ENCODE results near the gene PAPLN.

PAPLN gene

DNA sequence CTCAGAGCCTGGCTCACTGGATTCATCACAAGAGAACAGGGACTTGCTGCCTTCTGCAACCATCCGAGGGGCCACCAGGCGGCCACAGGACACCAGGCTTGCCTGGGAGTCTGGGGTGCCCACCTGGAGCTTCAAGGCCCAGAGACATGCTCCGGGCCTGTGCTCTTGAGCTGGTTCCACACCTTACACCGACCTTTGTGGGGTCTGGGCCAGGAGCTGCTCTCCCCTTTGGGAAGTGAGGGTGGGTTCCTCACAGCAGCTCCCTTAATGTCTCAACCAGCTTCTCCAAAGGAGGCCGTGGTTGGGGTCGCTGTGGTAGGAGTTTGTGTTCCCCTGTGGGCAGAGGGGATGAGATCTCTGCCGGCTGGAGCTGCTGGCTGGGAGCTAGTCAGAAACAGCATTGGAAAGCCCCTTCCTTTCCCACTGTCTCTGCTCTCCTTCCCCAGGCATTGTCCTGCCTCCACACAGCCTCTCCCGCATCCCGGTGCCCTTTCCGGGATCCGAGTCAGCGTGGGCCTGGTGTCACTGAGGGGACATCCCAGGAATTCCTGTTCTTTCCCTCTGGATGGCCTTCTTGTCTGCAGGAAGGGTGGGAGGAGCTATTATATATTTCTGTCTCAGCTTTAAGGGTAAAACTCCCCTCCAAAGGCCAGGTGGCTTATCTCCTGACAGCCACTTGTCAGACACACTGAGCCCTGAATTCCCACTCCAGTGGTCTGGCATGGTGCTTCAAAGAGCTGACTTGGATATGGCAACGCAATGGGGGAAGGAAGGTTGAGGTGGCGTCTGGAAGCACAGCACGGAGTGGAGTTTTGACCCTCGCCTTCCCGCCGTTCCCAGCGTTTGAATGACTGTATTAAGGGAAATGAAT lies 5.1 kb upstream of the PAPLN start:
- H3K9me3 ChIP-seq (ENCODE audit: insufficient read depth, low read length) = no peaks in the 10 kb centered on the region
- H3K9ac ChIP-seq (ENCODE audit: low read length) = no peak overlapping the region
- no peak for TF ChIP-seq EZH2phosphoT487 (IDR thresholded peaks at IDR 0.05; ENCODE audit: low read depth)
- TF ChIP-seq, protein P1, sequence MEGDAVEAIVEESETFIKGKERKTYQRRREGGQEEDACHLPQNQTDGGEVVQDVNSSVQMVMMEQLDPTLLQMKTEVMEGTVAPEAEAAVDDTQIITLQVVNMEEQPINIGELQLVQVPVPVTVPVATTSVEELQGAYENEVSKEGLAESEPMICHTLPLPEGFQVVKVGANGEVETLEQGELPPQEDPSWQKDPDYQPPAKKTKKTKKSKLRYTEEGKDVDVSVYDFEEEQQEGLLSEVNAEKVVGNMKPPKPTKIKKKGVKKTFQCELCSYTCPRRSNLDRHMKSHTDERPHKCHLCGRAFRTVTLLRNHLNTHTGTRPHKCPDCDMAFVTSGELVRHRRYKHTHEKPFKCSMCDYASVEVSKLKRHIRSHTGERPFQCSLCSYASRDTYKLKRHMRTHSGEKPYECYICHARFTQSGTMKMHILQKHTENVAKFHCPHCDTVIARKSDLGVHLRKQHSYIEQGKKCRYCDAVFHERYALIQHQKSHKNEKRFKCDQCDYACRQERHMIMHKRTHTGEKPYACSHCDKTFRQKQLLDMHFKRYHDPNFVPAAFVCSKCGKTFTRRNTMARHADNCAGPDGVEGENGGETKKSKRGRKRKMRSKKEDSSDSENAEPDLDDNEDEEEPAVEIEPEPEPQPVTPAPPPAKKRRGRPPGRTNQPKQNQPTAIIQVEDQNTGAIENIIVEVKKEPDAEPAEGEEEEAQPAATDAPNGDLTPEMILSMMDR (IDR thresholded peaks at IDR 0.05; ENCODE audit: low read depth, low read length) = peak; percentile 54
- peaks cover 41% of the 10 kb centered on the region for H3K27me3 ChIP-seq (ENCODE audit: low read depth, low read length)
- H3K4me2 ChIP-seq (ENCODE audit: low read length) = no peak overlapping the region
- no peak overlapping the region for H3K27ac ChIP-seq (ENCODE audit: low read length)
- no peaks in the 10 kb centered on the region for H4K20me1 ChIP-seq (ENCODE audit: insufficient read depth, low read length)
- no peak overlapping the region for H2AFZ ChIP-seq (ENCODE audit: low read depth, low read length)
- H3K4me3 ChIP-seq (ENCODE audit: low read length) = no peak overlapping the region
- no peaks in the 10 kb centered on the region for H3K79me2 ChIP-seq (ENCODE audit: low read length)
- H3K4me1 ChIP-seq (ENCODE audit: low read length) = peaks cover 6% of the 10 kb centered on the region; the same call in 1 of the 2 replicates
- H3K36me3 ChIP-seq (replicated peaks; ENCODE audit: low read depth, low read length) = no peaks in the 10 kb centered on the region

DNA sequence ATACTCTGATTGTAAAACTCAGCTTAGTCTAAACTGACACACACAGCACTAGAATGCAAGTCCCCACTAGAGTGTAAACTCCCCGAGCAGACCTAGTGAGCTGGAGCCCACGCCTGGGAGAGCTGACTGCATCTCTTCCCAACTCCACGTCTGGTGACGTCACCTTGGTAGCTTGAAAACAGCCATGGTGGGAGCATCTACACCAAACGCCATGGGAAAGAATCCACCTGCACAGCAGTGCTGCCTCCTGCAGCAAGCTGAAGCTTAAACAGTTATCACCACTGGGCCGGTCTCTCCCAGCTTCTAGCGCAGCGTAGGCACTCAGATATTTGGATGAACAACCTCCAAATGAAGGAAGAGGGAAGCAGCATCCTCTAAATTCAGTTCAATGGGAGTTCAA lies 4.3 kb upstream of the PAPLN start:
- Histone ChIP-seq H3K4me1 (ENCODE audit: low read length) (peaks cover 6% of the 10 kb centered on the region; the same call in 1 of the 2 replicates), H3K4me3 (ENCODE audit: low read length) (no peak overlapping the region), H3K79me2 (ENCODE audit: low read length) (no peaks in the 10 kb centered on the region), H3K36me3 (replicated peaks; ENCODE audit: low read depth, low read length) (no peaks in the 10 kb centered on the region), H3K4me2 (ENCODE audit: low read length) (no peak overlapping the region), H3K27me3 (ENCODE audit: low read depth, low read length) (peaks cover 42% of the 10 kb centered on the region), H3K27ac (ENCODE audit: low read length) (no peak overlapping the region), H4K20me1 (ENCODE audit: insufficient read depth, low read length) (no peaks in the 10 kb centered on the region), H2AFZ (ENCODE audit: low read depth, low read length) (no peak overlapping the region), H3K9me3 (ENCODE audit: insufficient read depth, low read length) (no peaks in the 10 kb centered on the region), H3K9ac (ENCODE audit: low read length) (no peak overlapping the region)
- TF ChIP-seq, protein P1 (IDR thresholded peaks at IDR 0.05; ENCODE audit: low read depth, low read length) = no peak
- TF ChIP-seq EZH2phosphoT487 (IDR thresholded peaks at IDR 0.05; ENCODE audit: low read depth) = no peak

GRCh38 chr14:73233564-73233963 lies 3.7 kb upstream of the PAPLN start:
- peaks cover 48% of the 10 kb centered on the region for H3K27me3 ChIP-seq (ENCODE audit: low read depth, low read length)
- H3K79me2 ChIP-seq (ENCODE audit: low read length) = no peaks in the 10 kb centered on the region
- H3K9ac ChIP-seq (ENCODE audit: low read length) = no peak overlapping the region
- no peaks in the 10 kb centered on the region for H3K9me3 ChIP-seq (ENCODE audit: insufficient read depth, low read length)
- TF ChIP-seq EZH2phosphoT487 (IDR thresholded peaks at IDR 0.05; ENCODE audit: low read depth) = no peak
- H4K20me1 ChIP-seq (ENCODE audit: insufficient read depth, low read length) = no peaks in the 10 kb centered on the region
- no peak overlapping the region for H2AFZ ChIP-seq (ENCODE audit: low read depth, low read length)
- no peak overlapping the region for H3K4me3 ChIP-seq (ENCODE audit: low read length)
- H3K4me2 ChIP-seq (ENCODE audit: low read length) = no peak overlapping the region
- H3K27ac ChIP-seq (ENCODE audit: low read length) = no peak overlapping the region
- peaks cover 9% of the 10 kb centered on the region; the same call in 1 of the 2 replicates for H3K4me1 ChIP-seq (ENCODE audit: low read length)
- H3K36me3 ChIP-seq (replicated peaks; ENCODE audit: low read depth, low read length) = no peaks in the 10 kb centered on the region

DNA sequence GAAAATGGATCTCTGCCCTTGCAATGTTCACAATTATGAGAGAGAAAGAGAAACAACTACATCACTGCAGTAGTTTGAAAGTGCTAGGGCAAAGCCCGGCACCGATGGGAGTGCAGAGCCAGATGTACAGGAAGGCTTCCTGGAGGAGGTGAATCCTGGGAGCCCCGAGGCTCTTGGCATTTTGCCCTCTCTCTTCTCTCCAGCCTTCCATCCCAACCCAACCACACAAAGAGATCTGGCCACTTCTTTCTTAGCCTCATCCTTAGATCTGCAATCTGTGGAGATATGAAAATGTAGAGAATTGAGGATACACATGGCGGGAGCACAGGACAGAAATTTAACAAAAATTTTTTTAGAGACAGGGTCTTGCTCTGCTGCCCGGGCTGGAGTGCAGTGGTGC lies 3.3 kb upstream of the PAPLN start:
- Histone ChIP-seq H3K4me3 (ENCODE audit: low read length) (no peak overlapping the region), H3K36me3 (replicated peaks; ENCODE audit: low read depth, low read length) (no peaks in the 10 kb centered on the region), H3K27ac (ENCODE audit: low read length) (no peak overlapping the region), H3K9ac (ENCODE audit: low read length) (no peak overlapping the region), H3K4me1 (ENCODE audit: low read length) (peaks cover 9% of the 10 kb centered on the region; the same call in 1 of the 2 replicates), H3K9me3 (ENCODE audit: insufficient read depth, low read length) (no peaks in the 10 kb centered on the region), H3K4me2 (ENCODE audit: low read length) (no peak overlapping the region), H2AFZ (ENCODE audit: low read depth, low read length) (no peak overlapping the region), H4K20me1 (ENCODE audit: insufficient read depth, low read length) (no peaks in the 10 kb centered on the region), H3K79me2 (ENCODE audit: low read length) (no peaks in the 10 kb centered on the region), H3K27me3 (ENCODE audit: low read depth, low read length) (peaks cover 52% of the 10 kb centered on the region)
- TF ChIP-seq EZH2phosphoT487 (IDR thresholded peaks at IDR 0.05; ENCODE audit: low read depth) = no peak
- TF ChIP-seq, protein P1 (IDR thresholded peaks at IDR 0.05; ENCODE audit: low read depth, low read length) = no peak
